ENCODE data around the gene PRRT1B. TPM values are rescaled to one million over a fixed set of nuclear protein-coding genes. Genes with fewer than 3 reads are reported as not detected.

The PRRT1B gene
- total RNA-seq, 1 experiment from 2014 or later: not detected

- in situ Hi-C loops (cut with HindIII; ENCODE audit: low pct_unique_long_range_greater_than_20kb, low sequenced_read_pairs): loop anchor here (25.0 kb wide), 1 partner anchor 109 kb away; no protein-coding TSS in a partner anchor
- no peak for DNase-seq (ENCODE audit: low read depth, low spot score)
These were observed 57.9 kb downstream of the PRRT1B start for GRCh38 chr9:131603199-131603598.

GRCh38 chr9:131603711-131604439, 58.6 kb downstream of the PRRT1B start:
- no peak for DNase-seq (ENCODE audit: low read depth, low spot score)
- in situ Hi-C loops (cut with HindIII; ENCODE audit: low pct_unique_long_range_greater_than_20kb, low sequenced_read_pairs): loop anchor here (25.0 kb wide), 1 partner anchor 108 kb away; no protein-coding TSS in a partner anchor

GRCh38 chr9:131605770-131606590, 60.7 kb downstream of the PRRT1B start:
- in situ Hi-C loops (cut with HindIII; ENCODE audit: low pct_unique_long_range_greater_than_20kb, low sequenced_read_pairs): loop anchor here (25.0 kb wide), 1 partner anchor 106 kb away; no protein-coding TSS in a partner anchor
- DNase-seq (ENCODE audit: low read depth, low spot score): no peak

- in situ Hi-C loops (cut with HindIII; ENCODE audit: low pct_unique_long_range_greater_than_20kb, low sequenced_read_pairs): loop anchor here (25.0 kb wide), 1 partner anchor 105 kb away; no protein-coding TSS in a partner anchor
These were observed 61.7 kb downstream of the PRRT1B start for GRCh38 chr9:131606896-131607567.

GRCh38 chr9:131607591-131607990, 62.3 kb downstream of the PRRT1B start:
- in situ Hi-C loops (cut with HindIII; ENCODE audit: low pct_unique_long_range_greater_than_20kb, low sequenced_read_pairs): loop anchor here (25.0 kb wide), 1 partner anchor 105 kb away; no protein-coding TSS in a partner anchor
- DNase-seq (ENCODE audit: low read depth, low spot score): no peak

More at GRCh38 chr9:131606896-131607567, 61.7 kb downstream of the PRRT1B start:
- no peak for DNase-seq (ENCODE audit: low read depth, low spot score)

- in situ Hi-C loops (cut with HindIII; ENCODE audit: low pct_unique_long_range_greater_than_20kb, low sequenced_read_pairs): loop anchor here (25.0 kb wide), 1 partner anchor 104 kb away; no protein-coding TSS in a partner anchor
- no peak for DNase-seq (ENCODE audit: low read depth, low spot score)
These were observed 63.2 kb downstream of the PRRT1B start for GRCh38 chr9:131608493-131609037.

Other genes starting within 250 kb of the PRRT1B start
- 40.1 and 68.0 TPM in 2 replicates for gene PRRC2B, start 151.4 kb upstream of the PRRT1B start, total RNA-seq (2014; rRNA removed; shearing (Covaris generic))
- gene POMT1, start 42.6 kb upstream of the PRRT1B start, total RNA-seq (2014; rRNA removed; shearing (Covaris generic)): 20.9 TPM in 2 replicates
- 42.9 and 46.8 TPM in 2 replicates for gene UCK1, start 14.3 kb upstream of the PRRT1B start, total RNA-seq (2014; rRNA removed; shearing (Covaris generic))
- 34.0 and 34.2 TPM in 2 replicates for gene RAPGEF1, start 194.6 kb downstream of the PRRT1B start, total RNA-seq (2014; rRNA removed; shearing (Covaris generic))